TTC549 (cell line): ENCODE results near the gene STPG1.
A peak's percentile ranks its signal among the peaks of the same experiment; 100 is the strongest.
"Not testable (repeated sequence)": the region's sequence is repeated elsewhere in the genome, so short reads cannot be mapped to it uniquely, and the experiment has no call there.

Source experiments
- FAIRE-seq: peaks from 2 replicates; lab custom pipeline; 2012; peaks lifted over from hg19 to GRCh38; lab: Jason Lieb, UNC

The STPG1 gene

GRCh38 chr1:24413350-24414163 is at the start of gene STPG1:
Gene STPG1 (minus strand): TSS chr1:24413782. CDS start chr1:24401388, 12,394 bp downstream.
- peak; percentile 11 for FAIRE-seq

GRCh38 chr1:24462128-24462527 is 48.5 kb upstream of the STPG1 start:
- FAIRE-seq, result not testable (repeated sequence)

- FAIRE-seq, result no peak
Measured at GRCh38 chr1:24459551-24460266, 46.1 kb upstream of the STPG1 start.

GRCh38 chr1:24457866-24458265 is 44.3 kb upstream of the STPG1 start:
- FAIRE-seq, result no peak

GRCh38 chr1:24455272-24455671 is 41.7 kb upstream of the STPG1 start:
- FAIRE-seq, result no peak

DNA sequence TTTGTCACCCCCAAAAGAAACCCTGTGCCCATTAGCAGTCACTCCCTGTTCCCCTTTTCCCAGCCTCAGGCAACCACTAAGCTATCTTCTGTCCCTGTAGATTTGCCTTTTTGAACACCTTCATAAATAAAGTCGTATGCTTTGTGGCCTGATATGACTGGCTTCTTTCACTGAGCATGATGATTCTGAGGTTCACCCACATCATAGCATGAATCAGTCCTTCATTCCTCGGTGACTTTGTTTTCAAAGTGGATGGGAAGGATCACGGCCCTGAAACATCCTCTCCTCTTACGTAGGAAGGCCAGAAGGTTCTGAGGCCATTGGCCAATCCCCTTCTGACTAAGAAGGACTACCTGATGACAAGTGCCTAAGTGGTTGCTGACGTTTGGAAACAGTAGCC is 41.1 kb upstream of the STPG1 start:
- no peak for FAIRE-seq

- FAIRE-seq, result no peak
Measured at GRCh38 chr1:24452922-24453485, 39.4 kb upstream of the STPG1 start.

DNA sequence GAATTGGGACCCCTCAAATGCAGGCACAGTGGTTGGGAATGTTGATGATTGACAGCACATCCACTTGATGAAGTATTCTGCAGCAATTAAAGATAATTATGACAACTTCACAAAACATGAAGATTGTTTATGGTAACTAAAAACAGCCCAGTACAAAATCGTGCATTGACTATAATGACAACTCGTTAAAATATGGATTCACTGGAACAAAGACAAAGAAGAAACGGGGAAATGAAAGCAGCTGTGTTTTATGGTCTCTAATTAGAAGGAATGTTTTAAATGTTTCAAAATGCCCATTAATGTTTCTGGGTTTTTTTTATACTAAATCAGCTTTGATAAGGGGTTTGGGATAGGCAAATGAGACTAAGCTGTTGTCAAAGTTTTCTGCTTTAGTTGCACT is 38.2 kb upstream of the STPG1 start:
- no peak for FAIRE-seq

- no peak for FAIRE-seq
Measured at GRCh38 chr1:24450857-24451397, 37.3 kb upstream of the STPG1 start.

DNA sequence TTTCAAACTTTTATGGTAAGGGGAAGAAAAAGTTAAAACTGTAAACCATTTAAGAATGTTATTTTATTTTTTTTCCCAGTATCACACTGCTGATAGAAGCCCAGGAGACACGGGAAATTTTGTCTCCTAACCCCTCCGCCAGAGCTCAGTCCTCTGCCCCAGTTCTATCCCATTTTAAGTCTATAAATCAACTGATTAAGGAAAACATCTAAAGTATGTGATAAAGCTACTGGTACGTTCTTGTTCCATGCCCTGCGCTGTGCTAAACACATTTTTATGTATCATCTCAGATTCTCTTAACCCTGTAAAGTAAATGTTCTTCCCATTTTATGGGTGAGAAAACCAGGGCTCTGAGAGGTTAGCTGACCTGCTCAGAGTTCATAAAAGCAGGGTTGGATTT is 36.7 kb upstream of the STPG1 start:
- no peak for FAIRE-seq

- FAIRE-seq, result not testable (repeated sequence)
Measured at GRCh38 chr1:24446446-24446845, 32.9 kb upstream of the STPG1 start.

DNA sequence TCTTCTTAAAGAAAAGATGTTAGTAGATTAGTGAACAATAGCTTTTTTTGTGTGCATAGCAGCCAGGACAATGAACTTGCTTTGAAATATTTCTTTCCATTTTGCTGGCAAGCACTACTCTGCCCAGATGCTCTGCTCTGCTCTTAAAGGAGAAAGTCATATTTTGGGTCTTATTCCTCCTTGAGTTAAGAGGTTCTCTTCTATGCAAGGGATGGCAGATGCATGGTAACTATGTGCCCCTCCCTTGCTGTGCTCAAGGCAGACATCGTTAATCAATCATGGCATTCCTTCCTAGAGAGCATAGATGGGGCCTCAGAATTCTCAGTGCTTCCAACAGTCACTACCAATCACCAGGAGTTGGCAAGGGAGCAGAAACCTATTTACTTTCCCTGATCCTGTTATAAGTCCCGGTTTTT is 29.7 kb upstream of the STPG1 start:
- no peak for FAIRE-seq

DNA sequence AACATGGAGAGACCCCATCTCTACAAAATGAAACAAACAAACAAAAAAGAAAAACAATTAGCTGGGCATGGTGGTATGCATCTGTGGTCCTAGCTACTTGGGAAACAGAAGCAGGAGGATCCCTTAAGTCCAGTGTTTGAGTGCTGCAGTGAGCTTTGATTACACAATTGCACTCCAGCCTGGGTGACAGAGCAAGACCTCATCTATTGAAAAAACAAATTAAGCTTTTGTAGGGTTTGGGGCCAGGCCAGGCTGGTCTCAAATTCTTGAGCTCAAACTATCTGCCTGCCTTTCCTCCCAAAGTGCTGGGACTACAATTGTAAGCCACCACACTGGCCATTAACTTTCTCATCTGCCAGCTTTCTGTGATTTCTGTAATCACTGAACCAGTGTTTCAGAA is 29.2 kb upstream of the STPG1 start:
- FAIRE-seq, result no peak

DNA sequence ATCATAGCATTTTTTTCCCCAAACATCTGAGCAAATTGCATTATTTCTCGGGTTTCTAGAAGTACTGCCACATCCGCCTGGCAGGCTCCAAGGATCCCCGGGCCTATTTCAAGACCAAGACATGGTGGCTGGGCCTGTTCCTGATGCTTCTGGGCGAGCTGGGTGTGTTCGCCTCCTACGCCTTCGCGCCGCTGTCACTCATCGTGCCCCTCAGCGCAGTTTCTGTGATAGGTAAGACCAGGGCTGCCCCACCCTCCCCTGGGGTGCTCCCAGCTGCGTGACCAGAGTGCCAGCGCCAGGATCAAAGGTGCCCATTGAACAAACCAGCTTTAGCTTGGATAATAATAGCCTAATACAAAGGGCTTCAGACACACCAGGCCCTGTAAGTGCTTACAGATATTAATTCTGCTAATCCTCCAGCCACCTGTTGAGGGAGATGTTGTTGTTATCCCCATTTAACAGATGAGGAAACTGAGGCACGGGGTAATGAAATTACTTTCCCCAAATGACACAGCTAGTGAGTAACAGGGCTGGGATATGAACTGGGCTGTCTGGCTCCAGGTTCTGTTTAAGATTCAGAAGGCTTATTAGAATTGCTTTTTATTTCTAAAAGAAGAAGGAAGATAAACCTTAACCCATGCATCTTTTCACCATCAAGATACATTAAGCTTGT is 28.6 kb upstream of the STPG1 start:
- FAIRE-seq, result no peak

- no peak for FAIRE-seq
Measured at GRCh38 chr1:24441480-24441879, 27.9 kb upstream of the STPG1 start.

DNA sequence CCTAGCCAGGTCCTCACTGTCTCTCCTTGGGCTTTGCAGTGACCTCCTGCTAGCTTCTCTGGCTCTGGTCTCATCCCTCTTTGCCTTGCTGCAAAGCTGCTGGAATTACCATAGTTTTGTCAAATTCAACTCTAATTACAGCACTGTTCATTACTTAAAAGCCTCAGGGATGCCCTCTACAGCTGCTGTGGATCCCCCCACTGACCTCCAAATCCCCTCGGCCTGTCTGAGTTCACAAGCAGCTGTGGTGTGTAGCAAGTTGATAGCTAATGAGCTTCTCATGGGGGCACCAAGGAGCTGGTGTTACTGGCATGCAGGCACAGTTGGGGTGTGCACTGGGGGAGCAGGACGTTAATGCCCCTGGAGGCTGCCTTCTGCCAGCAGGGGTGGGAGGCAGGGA is 26.9 kb upstream of the STPG1 start:
- FAIRE-seq, result no peak

GRCh38 chr1:24438423-24438901 is 24.9 kb upstream of the STPG1 start:
- no peak for FAIRE-seq

- FAIRE-seq, result no peak
Measured at GRCh38 chr1:24437631-24438396, 24.2 kb upstream of the STPG1 start.

DNA sequence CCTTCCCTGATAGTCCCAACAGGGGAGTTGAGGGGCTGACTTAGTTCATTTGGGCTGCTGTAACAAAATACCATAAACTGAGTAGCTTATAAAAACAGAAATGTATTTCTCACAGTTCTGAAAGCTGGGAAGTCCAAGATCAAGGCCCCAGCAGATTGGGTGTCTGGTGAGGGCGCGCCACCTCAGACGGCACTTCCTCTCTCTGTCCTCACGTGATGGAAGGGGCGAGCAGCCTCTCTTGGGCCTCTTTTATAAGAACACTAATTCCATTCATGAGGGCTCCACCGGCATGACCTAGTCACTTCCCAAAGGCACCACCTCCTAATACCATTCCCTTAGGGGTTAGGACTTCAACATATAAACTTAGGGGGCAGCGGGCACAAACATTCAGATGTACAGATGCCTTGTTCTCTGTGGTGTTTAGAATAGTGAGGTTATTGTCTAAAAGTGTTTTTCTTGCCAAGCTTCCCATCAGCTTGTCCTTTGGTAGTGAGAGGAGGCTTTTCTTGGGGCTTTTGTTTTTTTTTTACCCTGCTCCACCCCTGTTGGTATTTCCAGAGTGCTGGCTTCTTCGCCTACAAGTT is 22.3 kb upstream of the STPG1 start:
- FAIRE-seq, result no peak

DNA sequence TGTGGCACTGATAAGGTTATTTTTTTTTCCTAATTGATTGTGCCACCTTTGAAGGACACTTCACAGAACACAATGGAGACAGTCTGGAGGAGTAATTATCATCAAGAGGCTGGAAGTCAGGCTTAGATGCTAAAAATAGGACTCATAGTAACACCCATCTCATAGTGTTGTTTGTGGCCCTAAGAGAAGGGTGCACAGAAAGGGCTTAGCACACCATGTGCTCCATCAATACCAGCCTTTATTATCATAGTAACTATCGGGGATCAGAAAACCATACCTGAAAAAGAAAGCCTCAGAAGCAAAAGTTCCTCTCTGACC is 13.9 kb upstream of the STPG1 start:
- FAIRE-seq, result no peak
